ENCODE data around the gene RAP2B. TPM values are rescaled to one million over a fixed set of nuclear protein-coding genes. Genes with fewer than 3 reads are reported as not detected.

Gene RAP2B
- total and polyA plus RNA-seq, 3 experiments from 2014 or later, result 17.8 to 20.3 (median 18.3) TPM

- Mint-ChIP-seq H3K27ac (peak overlapping the region; percentile 78 to 95 (median 93)), H3K4me3 (peak overlapping the region; percentile 95 to 100 (median 99)), H3K4me1 (peaks cover 45 to 54% (median 52%) of the 10 kb centered on the region in 3 donors), H3K36me3 (peaks cover 0 to 52% (median 1%) of the 10 kb centered on the region in 3 donors), H3K9me3 (no peaks in the 10 kb centered on the region), H3K27me3 (no peaks in the 10 kb centered on the region)
- ChIA-PET CTCF (interaction anchor here (0.8 to 5.9 kb wide), 10 partner anchors 10 to 606 kb away, joined by 3 to 47 read pairs (median 4); no protein-coding TSS in a partner anchor), POLR2A (interaction anchor here (0.6 to 4.4 kb wide), 4 partner anchors 26 to 460 kb away, joined by 6 to 40 read pairs (median 10); no protein-coding TSS in a partner anchor)
- no peaks in the 10 kb centered on the region for H3K9me3 ChIP-seq (ENCODE audit: low read length)
- peak; percentile 12 to 54 (median 38) for DNase-seq
- H3K36me3 ChIP-seq (ENCODE audit: insufficient read depth, low read length), result no peaks in the 10 kb centered on the region
- H3K4me1 ChIP-seq (ENCODE audit: insufficient read depth, low read length), result peaks cover 40% of the 10 kb centered on the region
- peak overlapping the region; percentile 73 for H3K27ac ChIP-seq (ENCODE audit: low read depth, low read length)
- H3K27me3 ChIP-seq (ENCODE audit: insufficient read depth, low read length, poor library complexity, severe bottlenecking), result no peaks in the 10 kb centered on the region
- H3K4me3 ChIP-seq (ENCODE audit: low read length), result peak overlapping the region; percentile 97
These were observed 727 bp downstream of the RAP2B start for GRCh38 chr3:153162513-153163392.

GRCh38 chr3:153163393-153163724, 1.3 kb downstream of the RAP2B start:
- H3K27ac Mint-ChIP-seq, result peak overlapping the region; percentile 78 to 95 (median 93)
- H3K9me3 Mint-ChIP-seq, result no peaks in the 10 kb centered on the region
- H3K4me3 Mint-ChIP-seq, result peak overlapping the region; percentile 95 to 100 (median 99)
- Histone ChIP-seq H3K4me3 (ENCODE audit: low read length) (peak overlapping the region; percentile 97), H3K9me3 (ENCODE audit: low read length) (no peaks in the 10 kb centered on the region), H3K4me1 (ENCODE audit: insufficient read depth, low read length) (peaks cover 45% of the 10 kb centered on the region), H3K27me3 (ENCODE audit: insufficient read depth, low read length, poor library complexity, severe bottlenecking) (no peaks in the 10 kb centered on the region), H3K36me3 (ENCODE audit: insufficient read depth, low read length) (no peaks in the 10 kb centered on the region), H3K27ac (ENCODE audit: low read depth, low read length) (peak overlapping the region; percentile 73)
- CTCF ChIA-PET, result interaction anchor here (0.8 to 5.9 kb wide), 11 partner anchors 10 to 605 kb away, joined by 3 to 47 read pairs (median 4); no protein-coding TSS in a partner anchor
- DNase-seq, result no peak
- H3K36me3 Mint-ChIP-seq, result peaks cover 0 to 56% (median 1%) of the 10 kb centered on the region in 3 donors
- POLR2A ChIA-PET, result interaction anchor here (0.6 to 4.4 kb wide), 3 partner anchors 59 to 174 kb away, joined by 9 to 40 read pairs (median 9); no protein-coding TSS in a partner anchor
- peaks cover 51 to 60% (median 58%) of the 10 kb centered on the region in 3 donors for H3K4me1 Mint-ChIP-seq
- no peaks in the 10 kb centered on the region for H3K27me3 Mint-ChIP-seq

- POLR2A ChIA-PET, result interaction anchor here (0.6 to 4.4 kb wide), 6 partner anchors 18 to 174 kb away, joined by 3 to 40 read pairs (median 9); no protein-coding TSS in a partner anchor
- H3K4me1 ChIP-seq (ENCODE audit: insufficient read depth, low read length), result peaks cover 49% of the 10 kb centered on the region
- no peaks in the 10 kb centered on the region for H3K27me3 Mint-ChIP-seq
These were observed 1.9 kb downstream of the RAP2B start for GRCh38 chr3:153163756-153164550.

GRCh38 chr3:153165261-153165681, 3.2 kb downstream of the RAP2B start:
- POLR2A ChIA-PET, result interaction anchor here (0.6 to 1.9 kb wide), 4 partner anchors 56 to 459 kb away, joined by 3 to 9 read pairs (median 6); no protein-coding TSS in a partner anchor
- Mint-ChIP-seq H3K4me3 (peak overlapping the region; percentile 95 to 100 (median 99)), H3K4me1 (peaks cover 58 to 66% (median 64%) of the 10 kb centered on the region in 3 donors), H3K36me3 (peaks cover 0 to 63% (median 1%) of the 10 kb centered on the region in 3 donors), H3K27me3 (no peaks in the 10 kb centered on the region), H3K9me3 (no peaks in the 10 kb centered on the region), H3K27ac (peak overlapping the region in 7 of 8 donors; percentile 40 to 94 (median 81))
- Histone ChIP-seq H3K4me3 (ENCODE audit: low read length) (peak overlapping the region; percentile 97), H3K4me1 (ENCODE audit: insufficient read depth, low read length) (peaks cover 45% of the 10 kb centered on the region), H3K9me3 (ENCODE audit: low read length) (no peaks in the 10 kb centered on the region), H3K27me3 (ENCODE audit: insufficient read depth, low read length, poor library complexity, severe bottlenecking) (no peaks in the 10 kb centered on the region), H3K27ac (ENCODE audit: low read depth, low read length) (peak overlapping the region; percentile 35), H3K36me3 (ENCODE audit: insufficient read depth, low read length) (no peaks in the 10 kb centered on the region)
- CTCF ChIA-PET, result interaction anchor here (0.6 to 5.9 kb wide), 8 partner anchors 35 to 604 kb away, joined by 3 to 47 read pairs (median 7); no protein-coding TSS in a partner anchor
- DNase-seq, result peak in 2 of 5 donors; percentile 61 to 66

More at GRCh38 chr3:153163756-153164550, 1.9 kb downstream of the RAP2B start:
- Mint-ChIP-seq H3K4me1 (peaks cover 55 to 65% (median 63%) of the 10 kb centered on the region in 3 donors), H3K27ac (peak overlapping the region; percentile 60 to 95 (median 82)), H3K36me3 (peaks cover 0 to 58% (median 1%) of the 10 kb centered on the region in 3 donors), H3K9me3 (no peaks in the 10 kb centered on the region), H3K4me3 (peak overlapping the region; percentile 95 to 100 (median 99))
- Histone ChIP-seq H3K9me3 (ENCODE audit: low read length) (no peaks in the 10 kb centered on the region), H3K4me3 (ENCODE audit: low read length) (peak overlapping the region; percentile 97), H3K27ac (ENCODE audit: low read depth, low read length) (peak overlapping the region; percentile 73), H3K27me3 (ENCODE audit: insufficient read depth, low read length, poor library complexity, severe bottlenecking) (no peaks in the 10 kb centered on the region), H3K36me3 (ENCODE audit: insufficient read depth, low read length) (no peaks in the 10 kb centered on the region)
- CTCF ChIA-PET, result interaction anchor here (0.8 to 5.9 kb wide), 10 partner anchors 9 to 605 kb away, joined by 3 to 47 read pairs (median 4); no protein-coding TSS in a partner anchor
- DNase-seq, result peak in 1 of 5 donors; percentile 16

DNA sequence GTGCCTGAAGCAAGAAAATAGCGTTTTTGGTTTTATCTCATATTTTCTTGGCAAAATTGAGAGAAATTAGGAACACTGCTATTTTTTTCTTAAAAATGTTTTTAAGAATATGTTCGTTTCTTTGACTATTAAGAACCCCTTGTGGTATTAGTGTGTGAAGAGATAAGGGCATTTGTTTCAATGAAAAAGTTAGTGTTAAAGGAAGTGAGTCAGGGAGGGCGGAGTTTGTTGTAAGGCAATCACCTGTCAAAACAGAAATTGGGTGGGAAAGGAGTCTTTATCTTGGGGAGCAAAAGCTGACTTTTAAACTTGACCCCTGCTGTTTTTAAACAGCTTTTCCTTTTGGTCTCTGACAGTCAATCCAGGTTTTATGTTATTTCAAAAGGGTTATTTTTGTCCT, 4.2 kb downstream of the RAP2B start:
- H3K27ac ChIP-seq (ENCODE audit: low read depth, low read length), result peak overlapping the region; percentile 35
- H3K27ac Mint-ChIP-seq, result peak overlapping the region; percentile 48 to 94 (median 78)
- peaks cover 62 to 71% (median 66%) of the 10 kb centered on the region in 3 donors for H3K4me1 Mint-ChIP-seq
- peaks cover 44% of the 10 kb centered on the region for H3K4me1 ChIP-seq (ENCODE audit: insufficient read depth, low read length)
- H3K9me3 Mint-ChIP-seq, result no peaks in the 10 kb centered on the region
- H3K4me3 ChIP-seq (ENCODE audit: low read length), result peak overlapping the region; percentile 97
- no peaks in the 10 kb centered on the region for H3K9me3 ChIP-seq (ENCODE audit: low read length)
- H3K27me3 Mint-ChIP-seq, result no peaks in the 10 kb centered on the region
- DNase-seq, result peak in 2 of 5 donors; percentile 17 to 45
- H3K4me3 Mint-ChIP-seq, result peak overlapping the region; percentile 95 to 100 (median 99)
- no peaks in the 10 kb centered on the region for H3K36me3 ChIP-seq (ENCODE audit: insufficient read depth, low read length)
- peaks cover 0 to 56% (median 1%) of the 10 kb centered on the region in 3 donors for H3K36me3 Mint-ChIP-seq
- ChIA-PET CTCF (interaction anchor here (0.7 to 3.0 kb wide), 6 partner anchors 31 to 517 kb away, joined by 3 to 12 read pairs (median 3); no protein-coding TSS in a partner anchor), POLR2A (no interaction called here)
- no peaks in the 10 kb centered on the region for H3K27me3 ChIP-seq (ENCODE audit: insufficient read depth, low read length, poor library complexity, severe bottlenecking)

- no peaks in the 10 kb centered on the region for H3K9me3 Mint-ChIP-seq
- peak overlapping the region; percentile 95 to 100 (median 99) for H3K4me3 Mint-ChIP-seq
- no peak for DNase-seq
- no peaks in the 10 kb centered on the region for H3K27me3 ChIP-seq (ENCODE audit: insufficient read depth, low read length, poor library complexity, severe bottlenecking)
- H3K4me3 ChIP-seq (ENCODE audit: low read length), result peak overlapping the region; percentile 7
- H3K9me3 ChIP-seq (ENCODE audit: low read length), result no peaks in the 10 kb centered on the region
- no peaks in the 10 kb centered on the region for H3K36me3 ChIP-seq (ENCODE audit: insufficient read depth, low read length)
- peaks cover 64 to 75% (median 70%) of the 10 kb centered on the region in 3 donors for H3K4me1 Mint-ChIP-seq
- ChIA-PET POLR2A (no interaction called here), CTCF (interaction anchor here (0.7 to 3.0 kb wide), 6 partner anchors 30 to 516 kb away, joined by 3 to 12 read pairs (median 3); no protein-coding TSS in a partner anchor)
- no peak overlapping the region for H3K27ac ChIP-seq (ENCODE audit: low read depth, low read length)
- peaks cover 44% of the 10 kb centered on the region for H3K4me1 ChIP-seq (ENCODE audit: insufficient read depth, low read length)
- peaks cover 0 to 51% (median 1%) of the 10 kb centered on the region in 3 donors for H3K36me3 Mint-ChIP-seq
- H3K27me3 Mint-ChIP-seq, result no peaks in the 10 kb centered on the region
- H3K27ac Mint-ChIP-seq, result peak overlapping the region; percentile 48 to 94 (median 78)
These were observed 4.8 kb downstream of the RAP2B start for GRCh38 chr3:153166796-153167195.

DNA sequence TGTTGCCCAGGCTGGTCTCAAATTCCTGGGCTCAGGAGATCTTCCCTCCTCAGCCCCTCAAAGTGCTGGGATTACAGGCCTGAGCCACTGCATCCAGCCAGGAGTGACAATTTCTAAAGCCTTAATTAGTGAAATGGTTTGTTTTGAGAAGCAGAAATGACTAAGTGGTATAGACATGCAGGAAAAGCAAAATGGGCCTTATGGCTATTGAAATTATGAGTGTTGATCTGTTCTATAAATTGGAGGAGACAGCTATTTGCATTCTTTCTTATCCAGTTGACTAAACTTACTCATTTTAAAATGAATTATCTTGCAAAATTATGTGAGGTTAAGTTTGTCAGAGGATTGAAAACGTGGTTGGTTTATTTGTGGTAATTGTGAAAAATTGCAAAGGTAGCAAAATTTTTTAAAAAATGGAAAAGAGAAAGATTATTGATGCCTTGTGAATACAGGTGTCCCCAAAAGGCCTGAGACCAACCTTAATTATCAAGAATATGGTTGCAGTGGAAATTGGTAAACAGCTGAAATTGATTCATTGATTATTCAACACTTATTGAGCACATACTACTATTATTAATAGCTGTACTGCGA, 7.9 kb downstream of the RAP2B start:
- Histone ChIP-seq H3K9me3 (ENCODE audit: low read length) (no peaks in the 10 kb centered on the region), H3K27me3 (ENCODE audit: insufficient read depth, low read length, poor library complexity, severe bottlenecking) (no peaks in the 10 kb centered on the region), H3K4me3 (ENCODE audit: low read length) (no peak overlapping the region), H3K27ac (ENCODE audit: low read depth, low read length) (no peak overlapping the region), H3K36me3 (ENCODE audit: insufficient read depth, low read length) (no peaks in the 10 kb centered on the region), H3K4me1 (ENCODE audit: insufficient read depth, low read length) (peaks cover 34% of the 10 kb centered on the region)
- peaks cover 72 to 85% (median 82%) of the 10 kb centered on the region in 3 donors for H3K4me1 Mint-ChIP-seq
- H3K36me3 Mint-ChIP-seq, result peaks cover 0 to 30% (median 0%) of the 10 kb centered on the region in 3 donors
- ChIA-PET POLR2A (no interaction called here), CTCF (interaction anchor here (1.6 kb wide), 1 partner anchor 52 kb away, joined by 4 read pairs; no protein-coding TSS in a partner anchor)
- H3K4me3 Mint-ChIP-seq, result no peak overlapping the region
- peak overlapping the region in 2 of 8 donors; percentile 50 to 54 for H3K27ac Mint-ChIP-seq
- no peak for DNase-seq
- no peaks in the 10 kb centered on the region for H3K9me3 Mint-ChIP-seq
- no peaks in the 10 kb centered on the region for H3K27me3 Mint-ChIP-seq

Measured in CD8-positive, alpha-beta memory T cell (primary cell).